ENCODE results near the gene EMC1.

DNA sequence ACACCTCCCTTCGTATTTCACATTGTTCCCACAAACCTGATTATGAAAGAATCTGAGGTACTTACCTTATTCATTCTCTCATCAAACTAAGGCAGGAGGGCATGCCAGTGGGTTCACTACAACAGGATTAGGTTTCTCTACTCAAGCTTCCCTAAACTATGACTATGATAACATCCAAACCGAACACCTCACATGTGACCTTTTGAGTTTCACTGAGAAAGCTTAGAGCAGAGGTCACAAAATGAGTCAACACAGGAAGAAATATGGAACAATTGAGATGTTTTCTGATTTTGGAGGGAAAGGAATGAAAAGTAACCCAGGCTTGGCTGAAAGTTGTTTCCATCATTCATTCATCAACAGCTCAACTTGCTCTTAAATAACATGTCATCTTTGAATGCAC lies 65.3 kb downstream of the EMC1 start:
- TF ChIP-seq, protein P1, sequence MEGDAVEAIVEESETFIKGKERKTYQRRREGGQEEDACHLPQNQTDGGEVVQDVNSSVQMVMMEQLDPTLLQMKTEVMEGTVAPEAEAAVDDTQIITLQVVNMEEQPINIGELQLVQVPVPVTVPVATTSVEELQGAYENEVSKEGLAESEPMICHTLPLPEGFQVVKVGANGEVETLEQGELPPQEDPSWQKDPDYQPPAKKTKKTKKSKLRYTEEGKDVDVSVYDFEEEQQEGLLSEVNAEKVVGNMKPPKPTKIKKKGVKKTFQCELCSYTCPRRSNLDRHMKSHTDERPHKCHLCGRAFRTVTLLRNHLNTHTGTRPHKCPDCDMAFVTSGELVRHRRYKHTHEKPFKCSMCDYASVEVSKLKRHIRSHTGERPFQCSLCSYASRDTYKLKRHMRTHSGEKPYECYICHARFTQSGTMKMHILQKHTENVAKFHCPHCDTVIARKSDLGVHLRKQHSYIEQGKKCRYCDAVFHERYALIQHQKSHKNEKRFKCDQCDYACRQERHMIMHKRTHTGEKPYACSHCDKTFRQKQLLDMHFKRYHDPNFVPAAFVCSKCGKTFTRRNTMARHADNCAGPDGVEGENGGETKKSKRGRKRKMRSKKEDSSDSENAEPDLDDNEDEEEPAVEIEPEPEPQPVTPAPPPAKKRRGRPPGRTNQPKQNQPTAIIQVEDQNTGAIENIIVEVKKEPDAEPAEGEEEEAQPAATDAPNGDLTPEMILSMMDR (IDR thresholded peaks at IDR 0.05) = no peak
- TF ChIP-seq POLR2A (IDR thresholded peaks at IDR 0.05) = no peak

Measured in breast epithelium (tissue), 3 donors.